Measurements from ENCODE around the gene CELA3A.
"Not testable (repeated sequence)": the region's sequence is repeated elsewhere in the genome, so short reads cannot be mapped to it uniquely, and the experiment has no call there.

DNA sequence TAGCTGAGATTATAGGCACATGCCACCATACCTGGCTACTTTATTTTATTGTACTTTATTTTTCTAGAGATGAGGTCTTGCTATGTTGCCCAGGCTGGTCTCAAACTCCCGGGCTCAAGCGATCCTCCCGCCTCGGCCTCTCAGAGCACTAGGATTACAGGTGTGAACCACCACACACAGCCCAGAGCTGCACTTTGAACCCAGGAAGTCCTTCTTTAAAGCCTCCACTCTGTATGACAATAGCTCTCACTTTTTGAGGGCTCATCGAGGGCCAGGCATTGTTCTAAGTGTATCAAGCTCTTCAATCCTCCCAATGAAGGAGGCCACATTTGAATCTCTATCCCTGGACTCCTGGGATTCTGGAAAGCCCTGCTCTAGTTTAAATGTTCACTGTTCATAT lies 1.0 kb downstream of the CELA3A start:
- not testable (repeated sequence) for TF ChIP-seq ZNF384, ARNT, SUZ12 (IDR thresholded peaks at IDR 0.05)
